Skin of body (tissue), 2 donors: Measurements from ENCODE around the gene ASTN2. TPM values are rescaled to one million over a fixed set of nuclear protein-coding genes. Genes with fewer than 3 reads are reported as not detected.

Experiments
- DNase-seq: peaks from one replicate; lab custom pipeline; 2025; lab: John Stamatoyannopoulos, UW
- total RNA-seq: library from RNA; depleted of rRNA; stranded (reverse); fragments of >200 nt; gene quantifications from one replicate; pipeline ENCODE4 v1.2.3, GENCODE V29; 2014

Gene ASTN2
- total RNA-seq, 1 donor from 2014 or later, result 10.0 TPM

DNA sequence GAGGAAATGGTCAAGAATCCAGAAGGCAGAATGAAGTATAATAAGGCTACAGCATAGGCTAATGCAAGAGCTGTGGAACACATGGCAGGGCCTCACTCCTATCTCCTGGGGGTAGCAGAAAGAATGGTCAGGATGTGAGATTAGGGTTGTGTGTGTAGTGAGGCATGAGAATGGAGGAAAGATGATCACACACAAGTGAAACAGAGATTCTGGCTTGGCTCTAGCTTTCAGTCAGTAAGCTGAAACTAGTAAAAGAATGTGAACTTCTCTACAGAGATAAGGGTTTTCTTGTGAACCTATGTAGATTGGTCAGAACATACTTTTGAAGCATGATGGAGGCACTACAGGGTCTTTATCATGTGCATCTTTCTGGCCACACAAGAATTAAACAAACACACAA, 298.8 kb downstream of the ASTN2 start:
- DNase-seq, result no peak

DNA sequence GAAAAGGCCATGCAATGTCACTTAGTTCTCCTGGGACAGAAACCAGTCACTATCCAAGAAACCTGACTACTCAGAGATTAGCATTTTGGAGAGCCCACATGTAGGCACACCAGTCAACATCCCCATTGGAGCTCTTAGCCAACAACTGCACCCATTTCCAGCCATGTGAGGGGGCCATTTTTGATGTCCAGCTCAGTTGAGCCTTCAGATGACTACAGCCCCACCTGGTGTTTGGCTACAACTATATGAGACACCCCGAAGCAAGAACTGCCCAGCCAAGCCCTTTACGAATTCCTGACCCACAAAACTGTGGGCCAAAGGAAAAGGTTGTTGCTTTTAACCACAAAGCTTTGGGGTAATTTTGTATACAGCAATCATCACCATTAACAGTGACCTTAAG, 300.1 kb downstream of the ASTN2 start:
- no peak for DNase-seq

DNA sequence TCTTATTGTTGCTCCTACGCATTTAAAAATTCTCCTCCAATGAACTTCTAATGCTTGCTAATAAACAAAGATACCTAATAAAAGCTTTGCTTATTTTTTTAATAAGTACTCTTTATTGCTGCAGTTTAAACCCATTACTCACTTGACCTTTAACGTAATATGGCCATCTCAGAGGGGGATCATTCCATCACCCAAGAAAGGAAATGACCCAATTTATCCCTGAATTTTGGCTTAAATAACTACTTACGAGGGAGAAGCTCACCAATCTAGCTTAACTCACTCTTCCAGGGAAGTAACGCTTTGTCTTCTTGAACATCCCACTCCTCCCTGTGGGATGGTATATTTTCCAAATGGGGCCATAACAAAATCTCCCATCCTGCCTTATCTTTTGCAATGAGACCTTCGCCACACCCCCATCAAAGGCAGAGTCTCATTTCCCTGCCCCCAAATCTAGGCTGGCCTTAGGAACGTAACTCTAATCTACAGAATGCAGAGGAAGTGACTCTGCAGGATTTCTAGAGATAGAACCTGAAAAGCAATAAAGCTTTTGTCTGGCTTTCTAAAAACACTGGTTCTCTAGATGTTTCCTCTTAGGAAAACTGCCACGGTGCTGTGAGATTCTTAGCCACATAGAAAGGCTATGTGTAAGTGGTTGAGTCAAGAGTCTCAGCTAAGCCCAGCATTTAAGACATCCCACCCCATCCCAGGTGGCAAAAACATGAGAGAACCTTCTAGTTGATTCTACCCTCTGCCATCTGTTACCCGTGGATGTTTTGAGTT, 310.0 kb downstream of the ASTN2 start:
- no peak for DNase-seq

DNA sequence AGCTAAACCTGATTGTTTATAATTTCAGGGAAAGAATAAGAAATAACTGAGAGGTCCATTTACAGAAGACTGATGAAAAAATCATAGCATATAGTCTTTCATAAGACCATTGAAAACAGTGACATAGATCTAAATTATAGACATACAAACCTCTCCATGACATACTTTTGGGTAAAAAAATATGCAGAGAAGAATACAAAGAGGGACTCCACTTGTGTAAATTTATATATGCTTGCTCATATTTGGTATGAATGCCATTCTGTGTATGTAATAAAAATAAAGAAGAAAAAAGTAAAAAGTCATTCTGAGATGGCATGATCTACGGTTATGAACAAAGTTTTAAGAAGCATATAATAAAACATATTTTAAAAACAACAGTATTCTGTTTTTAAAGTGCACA, 310.7 kb downstream of the ASTN2 start:
- no peak for DNase-seq

DNA sequence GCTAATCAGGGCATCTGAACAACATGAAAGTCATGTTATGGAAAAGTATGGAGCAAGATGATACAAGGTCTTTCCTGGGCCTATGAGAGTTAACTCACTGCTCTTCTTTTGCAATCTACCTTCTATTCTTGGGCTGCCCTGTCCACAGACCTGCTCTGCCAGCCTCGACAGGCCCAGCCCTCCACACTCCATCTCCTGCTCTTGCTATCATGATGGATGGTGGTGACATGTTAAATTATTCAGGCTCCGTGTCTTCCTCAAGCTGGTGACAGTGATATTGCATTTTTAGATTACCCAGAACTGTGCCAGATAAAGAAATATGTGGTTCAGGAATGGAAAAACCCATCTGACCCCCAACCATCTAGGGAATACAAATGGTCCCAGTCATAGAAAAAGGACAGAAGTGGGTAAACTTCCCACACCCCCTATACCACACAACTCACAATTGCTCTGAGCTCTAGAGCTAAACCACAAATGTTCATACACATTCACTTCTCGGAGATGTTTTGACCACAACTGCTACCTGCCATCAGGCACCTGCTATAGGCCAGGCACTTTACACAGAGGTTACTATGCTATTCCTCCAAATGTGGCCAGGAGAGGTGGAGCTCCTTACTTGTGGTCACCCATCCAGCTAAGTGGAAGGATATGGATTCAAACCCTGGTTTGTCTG, 311.3 kb downstream of the ASTN2 start:
- DNase-seq, result no peak

DNA sequence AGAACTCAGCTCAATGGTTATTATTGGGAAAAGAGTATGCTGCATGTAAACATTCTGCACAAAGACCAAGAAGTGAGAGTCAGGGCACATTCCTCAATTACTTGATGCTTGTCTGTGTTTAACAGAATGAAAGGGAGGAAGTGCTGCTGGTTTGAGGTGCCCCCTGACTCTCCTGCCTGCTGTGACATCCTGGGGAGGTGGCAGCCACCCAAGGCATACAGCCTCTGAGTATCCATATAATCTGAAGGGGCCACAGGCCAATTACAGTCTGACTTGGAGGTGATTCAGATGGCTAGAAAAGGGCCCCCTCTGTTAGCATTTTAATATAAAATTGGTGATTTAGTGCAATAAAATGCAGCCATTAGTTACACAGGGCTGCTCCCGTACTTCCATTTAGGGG, 313.8 kb downstream of the ASTN2 start:
- no peak for DNase-seq

DNA sequence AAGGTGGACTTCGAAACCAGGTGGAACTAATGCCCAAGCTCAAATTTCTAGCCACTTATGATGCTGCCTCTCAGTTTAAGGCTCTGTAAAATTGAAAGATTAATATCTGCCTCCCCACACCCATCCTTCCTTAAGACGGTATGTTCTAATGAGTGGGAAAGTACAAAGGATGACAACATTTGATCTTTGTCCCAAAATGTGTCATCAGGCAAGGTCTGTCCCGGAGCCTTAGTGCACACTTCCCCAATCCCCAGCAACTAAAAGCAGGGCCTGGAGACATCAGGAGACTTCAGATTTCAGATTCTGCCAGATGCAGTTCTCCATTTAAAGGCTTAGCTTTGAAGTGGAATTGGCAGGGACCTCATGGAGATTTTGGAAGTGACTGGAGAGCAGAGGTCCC, 316.5 kb downstream of the ASTN2 start:
- no peak for DNase-seq

DNA sequence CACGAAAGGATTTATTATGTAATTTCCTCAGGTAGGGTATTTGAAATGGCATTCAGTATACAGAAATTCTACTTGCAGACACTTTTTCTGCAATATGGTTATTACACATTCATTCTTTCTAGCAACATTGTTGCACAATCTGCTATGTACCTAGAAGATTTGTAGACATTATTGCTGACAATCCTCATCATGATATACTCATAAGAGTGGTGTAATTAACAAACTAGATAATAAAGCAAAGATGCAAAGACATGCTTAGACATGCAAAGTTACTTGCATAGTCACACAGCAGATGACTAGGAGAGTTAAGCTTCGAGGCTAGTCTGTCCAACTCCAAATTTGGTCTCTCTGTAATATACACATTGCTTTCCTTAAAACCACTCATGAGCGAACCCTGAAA, 317.1 kb downstream of the ASTN2 start:
- DNase-seq, result no peak

DNA sequence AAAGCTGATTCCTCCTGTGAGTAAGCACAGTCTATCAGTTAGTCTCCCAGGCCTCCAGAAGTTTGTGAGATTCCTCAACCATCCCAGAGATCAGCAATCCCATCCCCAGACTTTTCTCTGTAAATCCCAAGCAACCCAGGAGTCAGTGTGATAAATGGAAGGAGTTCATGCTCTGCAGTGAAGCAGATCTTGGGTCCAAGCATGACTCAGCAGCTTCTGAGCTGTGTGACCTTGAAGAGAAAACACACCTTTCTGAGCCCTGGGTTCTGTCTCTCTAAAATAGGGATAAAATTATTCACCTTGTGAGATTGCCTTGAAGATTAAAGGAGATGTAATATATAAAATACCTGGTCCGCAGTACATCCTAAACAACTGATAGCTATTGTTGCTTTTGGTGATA, 318.7 kb downstream of the ASTN2 start:
- DNase-seq, result no peak

DNA sequence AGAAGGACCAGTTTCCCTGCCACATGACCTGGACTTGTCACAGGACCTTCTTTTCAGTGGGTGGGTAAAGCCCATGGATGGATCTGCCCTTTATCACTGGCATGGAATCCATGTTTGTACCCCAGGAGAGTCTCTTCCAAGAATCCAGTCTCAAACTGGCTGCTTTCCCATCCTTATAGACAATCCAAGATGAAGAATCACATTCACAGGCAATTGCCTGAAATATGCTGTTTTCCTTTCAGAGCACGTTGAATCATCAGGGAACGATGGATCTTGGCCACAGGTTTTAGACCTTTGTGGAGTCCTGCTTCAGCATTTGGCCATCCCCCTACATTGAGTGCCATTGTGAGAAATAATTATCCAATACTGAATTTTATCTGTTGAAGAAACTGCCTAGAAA, 319.8 kb downstream of the ASTN2 start:
- DNase-seq, result no peak

DNA sequence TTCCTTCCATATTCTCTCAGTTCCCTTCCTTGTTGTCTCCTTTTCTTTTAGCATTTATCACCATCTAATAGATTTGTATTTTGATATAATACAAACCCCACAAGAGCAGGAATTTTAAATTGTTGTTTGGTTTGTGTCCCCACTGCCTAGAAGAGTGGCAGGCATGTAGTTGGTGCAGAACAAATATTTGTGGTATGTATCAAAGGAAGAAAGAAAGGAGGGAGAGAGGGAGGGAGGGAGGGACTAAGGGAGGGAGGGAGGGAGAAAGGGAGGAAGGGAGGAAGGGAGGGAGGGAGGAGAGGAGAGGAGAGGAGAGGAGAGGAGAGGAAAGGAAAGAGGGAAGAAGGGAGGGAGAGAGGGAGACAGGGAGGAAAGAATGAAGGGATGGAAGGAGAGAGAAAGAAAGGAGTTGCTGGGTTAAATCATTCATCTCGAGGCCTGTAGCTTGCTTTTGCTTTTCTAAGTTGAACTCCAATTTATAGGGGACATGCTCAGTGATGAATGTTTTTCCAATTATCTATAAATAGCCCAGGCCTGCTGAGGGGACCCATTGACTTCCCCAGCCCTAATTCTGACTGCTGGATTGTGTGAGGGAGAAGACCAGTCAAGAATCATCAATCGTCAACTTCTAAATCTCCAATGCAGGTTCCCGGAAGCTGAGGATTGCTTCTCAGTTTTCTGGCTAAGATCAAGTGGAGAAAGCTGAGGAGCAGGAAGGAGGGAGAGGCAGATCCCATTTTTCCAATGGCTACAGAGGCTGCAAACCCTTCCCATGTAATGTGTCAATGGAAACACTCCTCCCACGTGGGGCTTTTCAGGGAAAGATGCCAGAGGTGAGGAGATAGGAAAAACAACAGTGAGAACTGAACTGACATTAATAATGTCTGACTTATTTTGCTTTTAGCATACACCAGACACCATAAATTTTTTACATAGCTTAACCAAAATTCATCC, 320.7 kb downstream of the ASTN2 start:
- peak; percentile 42 for DNase-seq

DNA sequence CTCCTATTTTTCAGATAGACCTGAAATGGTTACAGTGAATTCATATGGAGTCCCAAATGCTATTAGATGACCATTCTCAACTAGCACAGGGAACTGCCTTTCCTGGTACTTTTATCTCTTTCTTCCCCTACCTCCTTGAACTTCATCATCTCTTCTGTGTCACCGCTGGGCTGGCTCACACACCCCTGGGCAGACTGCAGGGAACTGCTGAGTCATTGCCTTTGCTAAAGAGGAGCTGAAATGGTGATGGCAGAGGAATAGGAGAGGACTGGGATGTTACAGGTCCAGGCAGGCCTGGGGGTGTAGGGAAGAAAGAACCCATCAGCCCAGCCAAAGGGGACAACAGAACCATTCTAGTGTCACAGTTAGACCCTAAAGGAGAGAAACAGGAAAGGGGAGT, 322.3 kb downstream of the ASTN2 start:
- no peak for DNase-seq

DNA sequence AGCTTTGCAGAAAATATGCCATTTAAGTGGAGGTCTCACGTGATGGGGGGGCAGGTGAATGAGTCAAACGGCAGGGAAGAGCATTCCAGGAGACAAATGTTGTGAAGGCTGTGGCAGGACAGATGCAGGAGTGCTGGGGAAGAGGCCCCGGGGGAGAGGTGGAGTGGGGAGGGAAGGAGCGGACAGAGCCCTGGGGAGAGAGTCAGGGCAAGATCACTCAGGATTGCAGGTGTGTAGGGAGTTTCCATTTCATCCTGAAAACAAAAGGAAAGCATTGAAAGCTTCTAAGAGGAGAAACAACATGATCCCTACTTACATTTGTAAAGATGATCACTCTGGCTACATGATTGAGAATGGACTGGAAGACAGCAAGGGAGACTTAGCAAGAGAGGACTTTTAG, 323.3 kb downstream of the ASTN2 start:
- DNase-seq, result no peak

DNA sequence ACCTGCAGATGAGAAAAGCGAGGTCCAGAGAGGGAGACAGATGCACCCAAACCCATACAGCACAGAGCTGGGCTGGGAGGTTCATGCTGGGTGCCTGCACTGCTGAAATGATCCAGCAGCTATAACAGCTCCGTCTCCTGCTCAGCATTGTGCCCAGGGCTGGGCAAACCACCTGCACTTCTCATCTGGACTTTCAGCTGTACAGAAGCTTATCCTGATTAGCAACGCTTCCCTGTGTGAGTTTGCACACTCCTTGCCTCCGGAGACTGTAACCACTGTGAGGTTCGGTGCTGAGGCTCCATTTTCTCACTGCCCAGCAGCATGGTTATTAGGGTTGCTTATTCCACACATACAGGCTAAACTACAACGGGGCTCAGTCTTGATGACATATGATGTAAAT, 326.1 kb downstream of the ASTN2 start:
- DNase-seq, result no peak

DNA sequence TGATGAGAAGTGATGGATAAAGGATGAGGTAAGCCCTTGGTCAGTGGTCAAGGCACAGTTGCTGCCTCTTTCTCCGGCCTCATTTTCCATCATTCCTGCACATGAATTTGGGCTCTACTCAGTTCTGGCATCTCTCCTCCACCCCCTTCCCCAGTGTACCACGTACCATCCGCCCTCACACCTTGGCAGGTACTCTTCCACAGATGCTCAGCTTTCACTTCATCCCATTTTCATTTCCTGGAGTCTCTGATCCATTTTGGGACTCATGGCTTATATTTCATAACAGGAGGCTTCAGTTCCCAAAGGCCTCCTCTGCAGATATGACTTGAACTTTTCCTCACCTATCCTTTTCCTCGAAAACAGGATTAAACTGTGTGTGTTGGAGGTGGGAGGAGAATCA, 326.7 kb downstream of the ASTN2 start:
- no peak for DNase-seq

DNA sequence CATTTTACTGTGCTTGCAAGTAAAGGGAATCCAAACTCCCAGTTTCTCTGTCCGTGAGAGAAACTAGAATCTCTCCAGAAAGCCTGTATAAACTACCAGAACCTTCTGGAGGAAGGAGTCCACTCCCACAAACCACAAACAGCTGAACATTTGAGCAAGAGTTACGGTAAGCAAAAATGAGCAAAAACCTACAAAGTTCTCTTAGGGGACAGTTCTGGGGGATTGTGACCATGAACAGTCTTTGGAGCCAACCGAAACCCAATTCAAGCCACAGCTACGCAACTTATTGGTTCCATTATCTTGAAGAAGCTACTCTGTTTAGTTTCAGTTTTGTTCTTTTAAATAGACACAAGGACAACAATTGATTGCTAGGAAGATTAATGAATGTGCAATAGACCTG, 330.6 kb downstream of the ASTN2 start:
- DNase-seq, result no peak

DNA sequence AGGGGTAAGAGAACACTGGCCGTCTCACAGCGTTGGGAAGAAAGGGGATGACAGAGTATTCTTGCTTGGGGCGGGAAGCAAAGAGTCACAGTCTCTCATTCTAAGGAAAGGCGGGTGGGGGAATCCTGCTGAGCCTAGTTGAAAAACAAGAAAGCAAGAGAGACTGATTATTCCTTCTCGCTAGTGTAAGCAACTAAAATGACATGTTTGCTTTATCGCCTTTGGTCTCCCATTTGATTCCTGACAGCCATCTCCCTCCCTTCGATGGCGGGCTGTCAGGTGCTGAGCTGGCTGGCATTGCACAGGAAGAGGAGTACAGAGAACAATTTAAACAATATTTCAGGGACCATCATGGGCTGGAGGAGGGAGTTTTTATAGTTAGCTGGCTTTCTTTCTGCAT, 331.3 kb downstream of the ASTN2 start:
- no peak for DNase-seq

DNA sequence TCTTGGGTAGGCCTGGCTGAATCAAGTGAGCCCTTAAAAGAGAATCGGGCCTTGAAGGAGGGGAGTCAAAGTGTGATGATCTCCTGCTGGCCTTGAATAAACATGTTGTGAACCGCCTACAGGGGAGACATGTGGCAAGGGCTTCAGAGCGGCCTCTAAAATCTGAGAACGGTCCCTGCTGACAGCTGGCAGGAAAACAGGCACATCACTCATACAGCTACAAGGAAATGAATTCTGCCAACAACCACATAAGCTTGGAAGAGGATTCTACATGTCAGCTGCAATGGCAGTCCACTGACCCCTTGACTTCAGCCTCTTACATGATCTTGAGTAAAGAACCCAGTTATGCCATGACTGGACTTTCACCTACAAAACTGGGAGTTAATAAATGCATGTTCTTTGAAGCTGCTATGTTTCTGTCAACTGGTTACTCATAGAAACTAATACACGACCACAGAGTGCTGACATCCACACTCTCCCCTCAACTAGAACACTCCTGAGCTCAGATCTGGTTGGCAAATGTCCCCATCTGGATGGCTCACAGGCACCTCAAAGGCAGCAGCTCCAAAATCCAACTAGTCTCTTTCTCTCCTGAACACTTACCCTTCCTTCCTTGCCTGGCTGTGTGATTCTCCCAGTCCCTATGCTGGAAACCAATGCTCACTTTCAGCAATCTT, 333.1 kb downstream of the ASTN2 start:
- no peak for DNase-seq

DNA sequence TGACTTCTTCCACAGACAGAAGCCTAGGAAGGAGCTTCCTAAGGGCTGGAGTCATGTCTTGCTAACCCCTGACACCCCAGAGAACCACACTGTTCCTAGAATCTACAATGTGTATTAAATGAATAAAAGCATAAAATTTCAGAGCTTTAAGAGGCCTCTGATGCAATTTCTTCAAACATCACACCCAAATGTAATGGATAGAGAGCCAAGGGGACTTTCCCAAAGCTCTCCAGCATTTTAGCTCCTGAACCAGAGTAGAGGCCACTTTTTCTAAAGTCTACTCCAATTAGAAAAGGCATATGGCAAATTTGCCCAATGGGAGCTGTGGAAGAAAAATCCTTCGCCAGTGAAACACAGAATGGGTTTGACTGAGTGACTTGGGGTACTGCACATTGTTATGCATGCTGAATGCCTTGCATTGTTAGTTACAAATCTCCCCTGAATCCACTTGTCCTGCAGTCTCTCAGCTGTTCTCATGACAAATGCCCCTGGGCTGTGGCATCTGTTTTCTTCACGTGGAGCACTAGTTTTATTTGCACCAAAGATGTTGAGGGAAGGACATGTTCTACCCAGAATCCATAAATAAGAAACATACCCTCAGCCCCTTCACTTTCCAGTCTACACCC, 334.0 kb downstream of the ASTN2 start:
- DNase-seq, result no peak

DNA sequence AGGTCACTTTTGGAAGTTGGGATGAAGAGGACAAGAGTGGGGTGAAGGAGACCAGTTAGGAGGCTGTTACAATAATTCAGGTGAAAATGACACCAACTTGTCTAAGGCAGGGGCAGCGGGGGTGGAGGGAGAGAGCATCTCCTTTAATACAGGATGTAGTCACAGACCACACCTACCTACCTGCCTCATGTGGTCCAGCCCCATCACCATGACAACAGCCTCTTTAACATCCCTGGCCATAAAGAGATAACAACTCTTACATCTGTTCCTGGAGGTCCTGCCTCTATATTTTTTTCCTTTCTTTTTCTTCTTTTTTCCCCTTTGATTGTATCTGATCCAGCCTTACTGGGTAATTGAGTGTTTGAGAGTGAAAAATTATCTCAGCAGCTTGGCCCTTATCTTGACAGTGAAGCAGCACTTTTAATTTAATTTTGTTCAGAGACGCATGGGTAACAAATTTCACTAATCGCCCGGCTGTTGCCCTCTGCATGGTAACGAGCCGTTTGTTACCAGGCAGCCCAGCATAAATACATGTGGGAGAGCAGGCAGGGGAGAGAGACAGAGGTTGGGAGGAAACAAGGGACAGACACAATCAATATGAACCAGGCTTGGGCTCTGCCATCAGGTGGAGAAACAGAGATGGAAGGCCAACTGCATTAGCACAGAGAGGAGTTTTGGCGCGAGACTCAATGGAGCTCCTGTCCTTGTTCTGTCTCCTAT, 338.1 kb downstream of the ASTN2 start:
- no peak for DNase-seq
